RWPE1 (cell line): ENCODE results near the gene AGL.

ENCODE experiments used
- CTCF ChIA-PET: fragments of 350-600 bp; sonication (Branson Sonifier 250); formaldehyde crosslinking; extraction: SDS; loops from one replicate; lab custom pipeline; 2021; lab: Yijun Ruan, JAX
- POLR2A ChIA-PET: fragments of 400-600 bp; formaldehyde crosslinking; extraction: SDS; loops from one replicate; lab custom pipeline; 2020; ENCODE audit warnings: antibody characterized with exemption; ENCODE audit not compliant: low non-redundant PET; lab: Yijun Ruan, JAX
- DNase-seq: peaks from one replicate; pipeline ENCODE4 v3.0.0; 2012; ENCODE audit warnings: low spot score
- H3K27ac ChIP-seq: fragments of 450-650 bp; 2 replicates; pipeline ENCODE4 v1.5.1; 2017
- TF ChIP-seq, protein P1 (sequence below): fragments of 450-650 bp; conservative IDR thresholded peaks from 2 replicates; pipeline ENCODE4 v1.5.1; 2017; ENCODE audit warnings: low read depth, mild to moderate bottlenecking

AGL gene

DNA sequence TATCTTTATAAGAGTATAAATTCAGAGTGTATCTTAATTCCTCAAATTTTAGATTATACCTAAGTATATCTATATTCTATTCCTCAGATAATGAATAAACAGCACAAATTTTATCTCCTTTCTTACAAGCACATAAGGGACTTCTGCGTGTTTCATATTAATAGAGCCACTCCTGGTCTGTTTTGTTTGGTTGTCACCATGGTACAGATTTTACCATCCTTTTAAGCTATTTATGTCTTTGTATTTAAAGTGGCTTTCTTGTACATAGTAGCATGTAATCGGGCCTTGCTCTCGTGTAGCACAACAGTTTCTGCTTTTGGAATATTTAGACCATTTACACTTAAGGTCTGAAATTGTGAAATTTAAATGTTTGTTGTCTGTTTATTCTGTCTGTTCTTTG is 67.1 kb downstream of the AGL start:
- TF ChIP-seq, protein P1, sequence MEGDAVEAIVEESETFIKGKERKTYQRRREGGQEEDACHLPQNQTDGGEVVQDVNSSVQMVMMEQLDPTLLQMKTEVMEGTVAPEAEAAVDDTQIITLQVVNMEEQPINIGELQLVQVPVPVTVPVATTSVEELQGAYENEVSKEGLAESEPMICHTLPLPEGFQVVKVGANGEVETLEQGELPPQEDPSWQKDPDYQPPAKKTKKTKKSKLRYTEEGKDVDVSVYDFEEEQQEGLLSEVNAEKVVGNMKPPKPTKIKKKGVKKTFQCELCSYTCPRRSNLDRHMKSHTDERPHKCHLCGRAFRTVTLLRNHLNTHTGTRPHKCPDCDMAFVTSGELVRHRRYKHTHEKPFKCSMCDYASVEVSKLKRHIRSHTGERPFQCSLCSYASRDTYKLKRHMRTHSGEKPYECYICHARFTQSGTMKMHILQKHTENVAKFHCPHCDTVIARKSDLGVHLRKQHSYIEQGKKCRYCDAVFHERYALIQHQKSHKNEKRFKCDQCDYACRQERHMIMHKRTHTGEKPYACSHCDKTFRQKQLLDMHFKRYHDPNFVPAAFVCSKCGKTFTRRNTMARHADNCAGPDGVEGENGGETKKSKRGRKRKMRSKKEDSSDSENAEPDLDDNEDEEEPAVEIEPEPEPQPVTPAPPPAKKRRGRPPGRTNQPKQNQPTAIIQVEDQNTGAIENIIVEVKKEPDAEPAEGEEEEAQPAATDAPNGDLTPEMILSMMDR = no peak
- ChIA-PET POLR2A (no interaction called here), CTCF (no interaction called here)
- no peak for DNase-seq
- no peak overlapping the region for H3K27ac ChIP-seq

DNA sequence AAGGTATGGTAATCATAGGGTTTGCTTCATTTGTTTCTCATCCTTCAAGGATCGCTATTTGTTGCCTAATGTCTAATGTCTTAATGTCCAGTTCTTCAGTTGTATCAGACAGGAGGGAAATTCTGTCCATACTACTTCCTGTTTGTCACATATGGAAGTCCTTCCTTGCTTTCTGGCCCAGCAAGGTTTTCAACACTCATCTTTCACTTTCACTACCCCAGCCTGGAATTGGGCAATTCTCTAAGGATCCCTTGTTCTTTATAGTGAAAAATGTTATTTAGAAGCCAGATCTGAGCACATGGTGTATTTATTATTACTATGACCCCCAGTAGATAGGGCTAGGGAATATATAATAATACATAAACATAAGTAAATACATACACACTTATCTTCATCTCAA is 69.1 kb downstream of the AGL start:
- TF ChIP-seq, protein P1 = no peak
- CTCF ChIA-PET = no interaction called here
- DNase-seq = no peak
- H3K27ac ChIP-seq = no peak overlapping the region
- POLR2A ChIA-PET = no interaction called here

- ChIA-PET CTCF (no interaction called here), POLR2A (no interaction called here)
- DNase-seq = no peak
- TF ChIP-seq, protein P1 = no peak
- H3K27ac ChIP-seq = no peak overlapping the region
Measured at GRCh38 chr1:99934801-99935200, 84.6 kb downstream of the AGL start.

- no peak overlapping the region for H3K27ac ChIP-seq
- CTCF ChIA-PET = no interaction called here
- TF ChIP-seq, protein P1 = no peak
- POLR2A ChIA-PET = no interaction called here
- no peak for DNase-seq
Measured at GRCh38 chr1:99935534-99935933, 85.4 kb downstream of the AGL start.

DNA sequence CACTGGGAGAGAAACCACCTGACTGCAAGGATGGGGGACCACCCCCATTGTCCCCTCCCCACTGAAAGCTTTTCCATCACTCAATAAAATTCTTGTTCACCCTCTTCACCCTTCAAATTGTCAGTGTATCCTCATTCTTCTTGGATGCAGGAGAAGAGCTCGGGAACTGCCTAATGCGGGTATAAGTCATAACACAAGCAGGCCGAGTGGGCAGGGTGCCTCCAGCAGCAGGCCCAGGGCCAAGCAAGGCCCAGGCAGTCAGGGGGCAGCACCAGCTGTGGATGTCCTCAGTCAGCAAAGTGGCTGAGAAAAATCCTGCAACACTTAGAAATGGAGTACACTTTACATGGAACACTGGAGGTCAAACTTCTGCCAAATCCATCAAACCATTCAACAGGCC is 85.9 kb downstream of the AGL start:
- ChIA-PET CTCF (no interaction called here), POLR2A (no interaction called here)
- H3K27ac ChIP-seq = no peak overlapping the region
- TF ChIP-seq, protein P1 = no peak
- no peak for DNase-seq

DNA sequence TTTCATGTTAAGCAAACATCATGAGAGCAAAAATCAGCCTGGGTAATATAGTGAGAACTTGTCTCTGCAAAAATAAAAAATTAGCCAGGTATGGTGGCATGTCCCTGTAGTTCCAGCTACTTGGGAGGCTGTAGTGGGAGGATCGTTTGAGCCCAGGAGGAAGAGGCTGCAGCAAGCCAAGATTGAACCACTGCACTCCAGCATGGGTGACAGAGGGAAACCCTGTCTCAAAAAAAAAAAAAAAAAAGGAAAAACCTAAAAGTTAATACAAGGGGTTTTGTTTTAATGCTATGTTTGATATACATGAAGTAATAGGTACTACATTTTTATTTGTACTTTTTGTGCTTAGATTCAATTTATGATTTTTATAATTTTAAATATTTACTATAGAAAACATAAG is 92.6 kb downstream of the AGL start:
- ChIA-PET CTCF (no interaction called here), POLR2A (no interaction called here)
- TF ChIP-seq, protein P1 = no peak
- H3K27ac ChIP-seq = no peak overlapping the region
- no peak for DNase-seq
